Measurements from ENCODE around the gene EDIL3.

GRCh38 chr5:84255315-84255714 is 129.4 kb downstream of the EDIL3 start:
- TF ChIP-seq REST (IDR thresholded peaks at IDR 0.05; ENCODE audit: insufficient read depth in 1 of 2, low read depth in 2 of 2, low read length in 1 of 2), result no peak
- TF ChIP-seq CTCF (IDR thresholded peaks at IDR 0.05), result peak; percentile 17; the same call in 1 of the 2 replicates
- TF ChIP-seq SIN3A (IDR thresholded peaks at IDR 0.05; ENCODE audit: borderline replicate concordance, insufficient read depth, low read depth, low read length), result no peak
- no peak for TF ChIP-seq POLR2AphosphoS5 (IDR thresholded peaks at IDR 0.05; ENCODE audit: low read depth, low read length)
